ENCODE measurements around the gene FOXN3.

- TF ChIP-seq POLR2A (IDR thresholded peaks at IDR 0.05) (no peak), CTCF (IDR thresholded peaks at IDR 0.05) (no peak)
Observed at GRCh38 chr14:89339579-89339978, 77.5 kb downstream of the FOXN3 start.
